NCI-H345 treated with DMSO at 0.1 percent for 48 hours (cell line): ENCODE data around the gene RFX2.
A peak's percentile ranks its signal among the peaks of the same experiment; 100 is the strongest.

ENCODE experiments used
- DNase-seq: peaks from one replicate; lab custom pipeline; 2025; ENCODE audit not compliant: unreplicated experiment; lab: John Stamatoyannopoulos, UW

Gene RFX2

GRCh38 chr19:5959260-5960004, 150.9 kb downstream of the RFX2 start:
- DNase-seq = no peak

DNA sequence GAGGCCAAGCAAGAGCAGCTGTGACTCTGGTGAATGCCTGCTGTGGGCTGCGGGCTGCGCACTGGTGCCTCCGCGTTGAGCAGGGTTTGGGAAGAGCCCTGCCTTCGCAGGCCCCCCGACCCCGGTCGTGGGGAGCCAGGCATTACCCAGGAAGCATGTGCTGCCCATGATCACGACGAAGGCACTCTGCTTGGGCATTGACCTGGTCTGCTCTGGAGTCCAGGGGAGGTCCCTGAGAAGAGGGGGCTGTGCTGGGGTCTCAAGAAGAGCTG, 151.5 kb downstream of the RFX2 start:
- no peak for DNase-seq

DNA sequence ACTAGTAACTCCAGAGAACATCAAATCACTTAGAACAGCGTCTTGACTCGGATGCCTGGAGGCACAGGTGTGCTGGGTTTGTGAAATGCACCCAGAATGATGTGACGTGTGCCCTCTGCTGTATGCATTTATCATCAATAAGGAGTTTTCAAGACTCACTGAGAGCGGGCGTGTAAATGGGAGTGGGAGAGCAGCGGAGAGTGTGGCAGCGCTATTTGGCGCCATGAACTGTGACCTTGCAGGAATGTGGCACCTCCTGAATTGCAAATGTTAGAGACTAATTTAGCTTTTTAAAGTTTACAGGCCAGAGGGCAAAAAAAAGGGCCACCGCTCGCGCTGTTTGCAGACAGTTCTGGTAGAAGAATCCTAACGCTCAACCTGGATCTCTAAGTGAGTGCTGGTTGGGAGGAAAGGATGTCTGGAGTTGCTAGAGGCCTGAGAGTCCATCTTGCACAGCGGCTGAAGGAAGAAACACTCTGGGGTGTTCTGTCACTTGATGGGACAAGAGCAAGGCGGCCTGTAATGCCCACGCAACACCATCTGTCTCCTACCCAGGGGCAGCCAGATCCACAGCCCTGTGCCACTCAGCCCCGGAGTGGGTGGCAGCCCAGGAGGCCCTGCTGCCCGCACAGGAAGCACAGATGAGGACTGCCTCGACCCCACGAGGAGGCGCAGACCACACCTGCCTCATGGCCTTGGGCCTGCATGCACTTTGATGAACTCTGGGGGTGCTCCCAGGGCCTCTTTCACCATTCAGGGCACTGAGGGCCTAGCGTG, 152.0 kb downstream of the RFX2 start:
- DNase-seq = no peak

DNA sequence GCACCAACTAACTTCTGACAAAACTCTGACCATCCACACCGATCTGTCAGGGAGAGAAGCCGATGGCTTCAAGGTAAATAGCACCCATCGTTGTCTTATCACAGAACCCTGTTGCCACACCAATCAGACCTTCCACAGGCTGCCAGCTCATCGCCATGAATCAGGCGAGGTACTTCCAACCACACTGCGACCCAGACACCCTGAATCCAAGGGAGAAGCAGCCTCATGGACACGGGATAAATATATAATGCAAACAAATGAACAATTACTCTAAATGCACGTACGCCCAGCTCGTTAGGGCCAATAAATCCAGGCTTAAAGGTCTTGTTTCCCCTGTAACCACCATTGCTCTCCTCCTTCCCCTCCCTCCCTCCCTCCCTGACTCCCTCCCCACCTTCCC, 153.1 kb downstream of the RFX2 start:
- no peak for DNase-seq

DNA sequence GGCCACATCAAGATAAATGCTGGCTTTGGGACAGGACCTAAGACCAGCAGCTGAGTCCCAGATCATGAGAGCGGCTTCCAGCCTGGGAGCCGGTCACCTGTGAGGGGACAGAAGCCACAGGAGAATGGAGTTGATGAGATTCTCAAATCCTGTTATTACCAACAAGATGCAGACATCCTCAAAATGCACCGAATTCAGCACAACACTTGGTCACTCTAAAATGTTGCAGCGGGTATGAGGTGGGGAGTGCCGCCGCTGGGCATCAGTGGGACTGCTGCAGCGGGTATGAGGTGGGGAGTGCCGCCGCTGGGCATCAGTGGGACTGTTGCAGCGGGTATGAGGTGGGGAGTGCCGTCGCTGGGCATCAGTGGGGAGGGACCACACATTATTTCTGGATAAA, 153.6 kb downstream of the RFX2 start:
- no peak for DNase-seq

- DNase-seq = no peak
Observed at GRCh38 chr19:5956323-5956722, 154.0 kb downstream of the RFX2 start.

GRCh38 chr19:5955636-5955935, 154.7 kb downstream of the RFX2 start:
- DNase-seq = no peak

DNA sequence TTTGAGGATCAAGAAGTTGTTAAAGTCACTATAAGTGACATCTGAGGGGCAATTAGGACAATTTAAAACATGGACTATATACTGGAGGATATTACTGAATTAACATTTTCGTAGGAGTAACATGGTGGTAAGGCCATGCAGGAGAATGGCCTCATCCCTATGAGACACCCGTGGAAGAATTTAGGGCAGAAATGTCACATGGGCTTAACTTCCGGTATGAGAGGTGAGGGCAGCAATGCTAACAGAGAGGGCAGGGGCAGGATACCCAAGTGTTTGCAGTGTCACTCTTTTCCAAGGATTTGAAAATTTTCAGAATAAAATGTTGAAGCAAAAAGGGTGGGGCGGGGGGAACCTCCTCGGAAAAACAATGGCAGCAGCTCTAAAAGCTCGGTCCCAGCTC, 156.0 kb downstream of the RFX2 start:
- DNase-seq = no peak

DNA sequence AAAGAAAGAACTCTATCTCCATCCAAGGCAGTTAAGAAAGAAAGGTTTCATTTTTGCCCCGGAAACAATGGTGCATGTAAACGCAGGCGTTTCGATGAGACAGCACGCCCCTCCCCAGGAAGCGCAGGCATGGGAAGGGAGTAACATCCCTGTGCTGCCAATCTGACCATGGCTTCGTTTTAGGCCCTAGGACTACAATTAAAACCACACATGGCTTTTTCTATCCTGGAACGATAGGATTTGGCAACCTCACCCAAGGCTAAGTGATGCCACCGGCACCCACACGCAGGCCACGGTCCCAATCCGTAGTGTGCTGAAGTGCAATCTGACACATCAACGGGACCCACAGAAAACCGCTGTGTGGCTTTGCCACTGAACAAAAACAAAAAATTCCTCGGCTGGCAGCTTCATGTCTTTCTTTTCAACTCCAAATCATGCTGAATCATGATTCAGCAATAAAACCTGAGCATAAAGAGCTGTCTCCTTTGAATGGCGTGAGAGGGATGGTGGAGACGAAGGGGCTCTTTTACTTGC, 156.6 kb downstream of the RFX2 start:
- no peak for DNase-seq

DNA sequence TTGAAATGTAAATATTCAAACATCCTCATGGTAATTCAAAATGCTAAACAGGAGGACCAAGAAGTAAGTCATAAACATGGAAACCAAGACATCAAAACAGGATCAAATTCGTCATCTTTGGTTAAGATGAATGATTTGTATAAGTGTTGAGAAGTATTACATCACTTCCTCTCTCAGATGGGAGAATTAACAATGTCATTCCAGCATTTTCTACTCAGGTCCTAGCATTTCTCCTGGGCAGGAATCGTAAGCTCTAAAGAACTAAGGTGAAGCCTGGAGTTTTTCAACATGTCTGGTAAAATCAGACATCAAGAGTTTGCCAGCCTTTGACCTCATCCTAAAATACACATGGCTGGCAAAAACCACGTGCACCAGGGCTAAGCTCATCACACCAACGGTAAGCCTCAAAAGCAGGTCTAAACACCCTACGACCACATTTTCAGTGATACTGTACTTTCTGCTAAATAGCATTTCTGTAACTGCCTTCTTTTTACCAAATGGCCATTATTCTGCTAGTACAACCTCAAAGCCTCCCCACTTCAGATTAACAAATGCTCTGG, 157.2 kb downstream of the RFX2 start:
- no peak for DNase-seq

- DNase-seq = peak; percentile 17
Observed at GRCh38 chr19:5952193-5953029, 157.9 kb downstream of the RFX2 start.

- no peak for DNase-seq
Observed at GRCh38 chr19:5951338-5951861, 158.9 kb downstream of the RFX2 start.

DNA sequence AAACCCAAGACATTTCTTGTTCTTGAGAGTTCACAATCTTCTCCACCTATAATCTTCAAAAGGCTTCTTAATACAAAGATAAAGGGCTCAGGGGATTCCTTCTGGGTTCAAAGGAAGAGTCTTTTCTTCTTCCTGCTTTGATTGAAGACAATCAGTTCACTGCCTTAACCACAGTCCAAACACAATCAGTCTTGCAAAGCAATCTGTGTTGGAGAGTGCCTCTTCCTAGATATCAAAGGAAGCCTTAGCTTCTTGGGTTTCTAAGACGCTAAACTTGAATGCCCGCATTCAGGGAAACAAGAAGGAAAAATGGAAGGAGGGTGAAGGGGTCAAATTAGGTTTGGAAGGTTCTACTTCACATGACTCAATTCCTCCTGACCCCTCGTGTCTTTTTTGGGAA, 159.6 kb downstream of the RFX2 start:
- DNase-seq = no peak

- peak; percentile 89 for DNase-seq
Observed at GRCh38 chr19:5949792-5950305, 160.5 kb downstream of the RFX2 start.

GRCh38 chr19:5948752-5949564, 161.3 kb downstream of the RFX2 start:
- DNase-seq = no peak

GRCh38 chr19:5947435-5947834, 162.9 kb downstream of the RFX2 start:
- DNase-seq = no peak

DNA sequence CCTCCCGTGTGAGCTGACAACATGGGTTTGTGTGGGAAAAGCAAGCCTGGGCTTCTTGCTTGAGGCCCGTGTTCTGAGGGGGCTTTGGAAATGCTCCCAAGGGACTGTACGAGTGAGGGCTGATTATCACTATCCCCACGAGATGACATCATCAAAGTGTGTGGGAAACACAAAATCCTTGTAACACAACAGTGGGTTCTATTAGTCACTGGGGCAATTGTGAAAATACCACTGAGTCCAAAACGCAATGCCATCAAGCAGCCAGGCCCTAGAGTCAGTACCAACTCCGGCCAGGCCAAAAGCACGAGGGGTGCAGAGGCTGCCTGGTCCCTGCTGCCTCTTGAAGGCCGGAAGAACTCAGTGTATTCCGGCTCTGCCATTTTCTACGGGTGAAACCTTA, 166.7 kb downstream of the RFX2 start:
- DNase-seq = no peak
